Measurements from ENCODE around the gene ZNF773. TPM values are rescaled to one million over a fixed set of nuclear protein-coding genes. Genes with fewer than 3 reads are reported as not detected.

The ZNF773 gene
- total and polyA plus RNA-seq, 2 donors (not counting 3 experiments of a cell fraction or from before 2014, with no cell fraction given), result 4.0 to 5.5 TPM

GRCh38 chr19:57511484-57511883, 11.7 kb downstream of the ZNF773 start:
- H3K9me1 ChIP-seq (replicated peaks; ENCODE audit: control insufficient read depth, extremely low read depth, insufficient read depth, low read length), result no peaks in the 10 kb centered on the region
- intact Hi-C loops (cut with micrococcal nuclease), result no loop called here
- no peaks in the 10 kb centered on the region for H3K27me3 ChIP-seq (ENCODE audit: control insufficient read depth in 2 of 2, insufficient read depth in 2 of 2, low read length in 2 of 2)
- FAIRE-seq (no peak), DNase-seq (ENCODE audit: low read depth, low spot score) (no peak)
- H3K36me3 ChIP-seq (ENCODE audit: control insufficient read depth in 2 of 2, extremely low read depth in 1 of 2, insufficient read depth in 2 of 2, low read length in 2 of 2), result peaks cover 0 to 9% of the 10 kb centered on the region in 2 experiments
- dilution Hi-C loops (cut with MboI; ENCODE audit: extremely low pct_ligation_motif_present, low sequenced_read_pairs), result no loop called here
- no peaks in the 10 kb centered on the region for H3K4me1 ChIP-seq (ENCODE audit: control insufficient read depth, extremely low read depth, insufficient read depth, low read length)
- no peak overlapping the region for H2AFZ ChIP-seq (ENCODE audit: low read depth, low read length)
- H3K4me3 ChIP-seq (replicated peaks in 1 of 3; ENCODE audit: insufficient read depth in 1 of 3, low read depth in 1 of 3, low read length in 3 of 3), result no peak overlapping the region
- no peak overlapping the region for H3K9ac ChIP-seq (replicated peaks; ENCODE audit: extremely low read depth, insufficient read depth, low read length)
- CTCF ChIA-PET, result no interaction called here
- no TSS peak for BruUV-seq (replicated peaks)
- no peak overlapping the region for H3K4me2 ChIP-seq (ENCODE audit: insufficient read depth, low read length)
- no peaks in the 10 kb centered on the region for H3K79me2 ChIP-seq (ENCODE audit: control insufficient read depth, insufficient read depth, low read length)
- H3K9me3 ChIP-seq (replicated peaks; ENCODE audit: control insufficient read depth, insufficient read depth, low read length), result peaks cover 4% of the 10 kb centered on the region
- POLR2A ChIA-PET, result no interaction called here
- no peaks in the 10 kb centered on the region for H4K20me1 ChIP-seq (replicated peaks; ENCODE audit: control insufficient read depth, extremely low read depth, insufficient read depth, low read length)
- H3K27ac ChIP-seq (ENCODE audit: insufficient read depth, low read depth, low read length), result no peak overlapping the region
- TF ChIP-seq POLR2AphosphoS5 (IDR thresholded peaks at IDR 0.05; ENCODE audit: insufficient read depth, low read depth, low read length), result no peak
- no peak for TF ChIP-seq FOS (IDR thresholded peaks at IDR 0.05; ENCODE audit: borderline replicate concordance, insufficient read depth, low read length)
- no peak for TF ChIP-seq MYC (IDR thresholded peaks at IDR 0.05; ENCODE audit: low read depth, low read length)
- no peak for TF ChIP-seq EZH2 (IDR thresholded peaks at IDR 0.05; ENCODE audit: borderline replicate concordance, low read depth, low read length, severe bottlenecking)
- no peak for TF ChIP-seq MAX (IDR thresholded peaks at IDR 0.05; ENCODE audit: insufficient read depth, insufficient read length)
- no peak for TF ChIP-seq POLR2A (IDR thresholded peaks at IDR 0.05; ENCODE audit: low read depth, low read length)
- TF ChIP-seq CTCF (IDR thresholded peaks at IDR 0.05; ENCODE audit: extremely low read depth in 1 of 2, insufficient read depth in 1 of 2, low read depth in 1 of 2, low read length in 2 of 2), result no peak
- no peak for TF ChIP-seq JUN (IDR thresholded peaks at IDR 0.05; ENCODE audit: borderline replicate concordance, insufficient read depth, insufficient read length, low read depth)
- no peak for TF ChIP-seq GATA2 (IDR thresholded peaks at IDR 0.05; ENCODE audit: insufficient read depth, insufficient read length, low read depth, low read length)

All from endothelial cell of umbilical vein (primary cell).